ENCODE measurements around the gene CCR6. TPM values are rescaled to one million over a fixed set of nuclear protein-coding genes. Genes with fewer than 3 reads are reported as not detected.
"Not testable (repeated sequence)": the region's sequence is repeated elsewhere in the genome, so short reads cannot be mapped to it uniquely, and the experiment has no call there.

Gene CCR6
- not detected in 2 replicates for total RNA-seq
- not detected for polyA plus RNA-seq (2012)

GRCh38 chr6:167122827-167123657 is at the start of gene CCR6:
TSS of gene CCR6 (plus strand) at chr6:167123096. CDS start at chr6:167136135, 13,039 bp downstream.
- DNase-seq (ENCODE audit: low read depth), result no peak

- no peak for DNase-seq (ENCODE audit: low read depth)
These were observed 49.1 kb upstream of the CCR6 start for GRCh38 chr6:167073679-167074274.

GRCh38 chr6:167077241-167077932 is 45.5 kb upstream of the CCR6 start:
- DNase-seq (ENCODE audit: low read depth), result peak; percentile 31

GRCh38 chr6:167078745-167079144 is 44.2 kb upstream of the CCR6 start:
- no peak for DNase-seq (ENCODE audit: low read depth)

GRCh38 chr6:167079853-167080297 is 43.0 kb upstream of the CCR6 start:
- DNase-seq (ENCODE audit: low read depth), result peak; percentile 1

- no peak for DNase-seq (ENCODE audit: low read depth)
These were observed 35.0 kb upstream of the CCR6 start for GRCh38 chr6:167087857-167088354.

GRCh38 chr6:167088741-167089140 is 34.2 kb upstream of the CCR6 start:
- not testable (repeated sequence) for DNase-seq (ENCODE audit: low read depth)

- DNase-seq (ENCODE audit: low read depth), result no peak
These were observed 33.4 kb upstream of the CCR6 start for GRCh38 chr6:167089243-167090142.

- DNase-seq (ENCODE audit: low read depth), result no peak
These were observed 32.7 kb upstream of the CCR6 start for GRCh38 chr6:167090171-167090570.

GRCh38 chr6:167091026-167091804 is 31.7 kb upstream of the CCR6 start:
- DNase-seq (ENCODE audit: low read depth), result no peak

GRCh38 chr6:167091805-167092107 is 31.1 kb upstream of the CCR6 start:
- DNase-seq (ENCODE audit: low read depth), result no peak

- no peak for DNase-seq (ENCODE audit: low read depth)
These were observed 30.1 kb upstream of the CCR6 start for GRCh38 chr6:167092672-167093339.

- DNase-seq (ENCODE audit: low read depth), result no peak
These were observed 29.4 kb upstream of the CCR6 start for GRCh38 chr6:167093406-167093921.

- no peak for DNase-seq (ENCODE audit: low read depth)
These were observed 28.9 kb upstream of the CCR6 start for GRCh38 chr6:167093922-167094432.

GRCh38 chr6:167094436-167094819 is 28.5 kb upstream of the CCR6 start:
- no peak for DNase-seq (ENCODE audit: low read depth)

GRCh38 chr6:167094820-167095637 is 27.9 kb upstream of the CCR6 start:
- DNase-seq (ENCODE audit: low read depth), result no peak

- no peak for DNase-seq (ENCODE audit: low read depth)
These were observed 27.0 kb upstream of the CCR6 start for GRCh38 chr6:167095888-167096287.

- no peak for DNase-seq (ENCODE audit: low read depth)
These were observed 25.9 kb upstream of the CCR6 start for GRCh38 chr6:167096991-167097390.
